PC-9 (cell line): ENCODE data around the gene SEMA5A. TPM values are rescaled to one million over a fixed set of nuclear protein-coding genes. Genes with fewer than 3 reads are reported as not detected.

Experiments used
- BruUV-seq: library from RNA; stranded (reverse); fragments of 400-500 nt; replicated peaks from 2 replicates; lab custom pipeline; 2021; lab: Mats Ljungman, UMichigan
- CTCF ChIA-PET: fragments of 300-600 bp; sonication (Branson Sonifier 250); formaldehyde crosslinking; loops from one replicate; lab custom pipeline; 2022; ENCODE audit warnings: antibody characterized with exemption; lab: Charles Lee
- POLR2A ChIA-PET: fragments of 300-600 bp; sonication (Branson Sonifier 250); formaldehyde crosslinking; loops from one replicate; lab custom pipeline; 2022; ENCODE audit warnings: antibody characterized with exemption; ENCODE audit not compliant: unreplicated experiment; lab: Charles Lee
- DNase-seq, 2 experiments: peaks; one replicate each; pipeline versions ENCODE4 v3.0.0 to v3.0.0-alpha.2; 2015 to 2022; ENCODE audit warnings: mixed read lengths in 1 of 2
- H2AFZ ChIP-seq: fragments of 200-600 bp; sonication (generic); 2 replicates; pipeline ENCODE4 v1.8.1; 2017; ENCODE audit warnings: antibody characterized with exemption
- H3F3A ChIP-seq: fragments of 200-600 bp; sonication (generic); 2 replicates; pipeline ENCODE4 v1.8.1; 2017; ENCODE audit warnings: antibody characterized with exemption, mild to moderate bottlenecking, low read depth; ENCODE audit not compliant: insufficient read depth
- H3K27ac ChIP-seq: fragments of 200-600 bp; sonication (generic); 2 replicates; pipeline ENCODE4 v1.6.1; 2016; ENCODE audit warnings: mixed run types
- H3K27me3 ChIP-seq: fragments of 200-600 bp; sonication (generic); 2 replicates; pipeline ENCODE4 v1.6.1; 2016; ENCODE audit warnings: low read depth, mixed run types; ENCODE audit not compliant: insufficient read depth
- H3K36me3 ChIP-seq: fragments of 200-600 bp; sonication (generic); 2 replicates; pipeline ENCODE4 v1.6.1; 2016; ENCODE audit warnings: low read depth, mixed run types
- H3K4me1 ChIP-seq: fragments of 200-600 bp; sonication (generic); replicated peaks from 2 replicates; pipeline ENCODE4 v1.6.1; 2016; ENCODE audit warnings: mixed run types; ENCODE audit not compliant: insufficient read depth
- H3K4me2 ChIP-seq: fragments of 200-600 bp; sonication (generic); 2 replicates; pipeline ENCODE4 v1.6.1; 2017; ENCODE audit warnings: mixed run types
- H3K4me3 ChIP-seq: fragments of 200-600 bp; sonication (generic); 2 replicates; pipeline ENCODE4 v1.6.1; 2016; ENCODE audit warnings: mixed run types
- H3K79me2 ChIP-seq: fragments of 200-600 bp; sonication (generic); 2 replicates; pipeline ENCODE4 v1.6.1; 2017; ENCODE audit warnings: low read depth, mixed run types
- H3K9me2 ChIP-seq: fragments of 200-600 bp; sonication (generic); 2 replicates; pipeline ENCODE4 v1.8.1; 2017; ENCODE audit warnings: mild to moderate bottlenecking; ENCODE audit not compliant: insufficient read depth
- H3K9me3 ChIP-seq: fragments of 200-600 bp; sonication (generic); 2 replicates; pipeline ENCODE4 v1.8.1; 2016; ENCODE audit warnings: low read depth; ENCODE audit not compliant: insufficient read depth
- H4K20me1 ChIP-seq: fragments of 200-600 bp; sonication (generic); 2 replicates; pipeline ENCODE4 v1.8.1; 2017; ENCODE audit not compliant: insufficient read depth
- EZH2 ChIP-seq: fragments of 200-600 bp; sonication (generic); IDR thresholded peaks from 2 replicates; pipeline ENCODE4 v1.8.0; 2017; ENCODE audit warnings: antibody characterized with exemption, low read depth
- intact Hi-C: fragments of 100-400 bp; cut with micrococcal nuclease; formaldehyde crosslinking; loops from one replicate; pipeline ENCODE4 v1.10.0; 2022; ENCODE audit not compliant: unreplicated experiment
- total RNA-seq: library from RNA; stranded (reverse); gene quantifications from 2 replicates; pipeline ENCODE4 v1.2.3, GENCODE V29; 2021
- TF ChIP-seq, protein P1 (sequence below): fragments of 200-600 bp; sonication (generic); conservative IDR thresholded peaks from 2 replicates; pipeline ENCODE4 v1.6.1; 2017; ENCODE audit warnings: mixed run types, antibody characterized with exemption, mild to moderate bottlenecking, moderate library complexity

Gene SEMA5A
- total RNA-seq, 1 experiment from 2014 or later = not detected

DNA sequence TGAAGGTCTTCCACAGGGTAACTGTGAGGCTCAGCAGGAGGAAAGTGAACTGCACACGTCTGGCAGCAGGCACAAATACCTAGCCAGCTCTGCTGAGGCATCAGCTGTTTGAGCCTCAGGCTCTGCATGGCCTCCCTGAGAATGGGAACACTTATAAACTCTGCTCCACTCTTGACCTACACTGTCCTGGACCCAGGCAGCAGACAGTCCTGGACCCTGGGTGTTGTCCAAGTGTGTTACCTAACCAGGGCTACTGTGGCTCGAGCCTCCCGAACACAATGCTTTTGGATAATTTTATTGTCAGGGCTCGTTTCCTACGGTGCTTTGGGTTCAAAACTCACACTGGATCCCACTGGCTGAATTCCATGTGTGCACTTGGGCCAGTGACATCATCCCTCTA, 497.9 kb downstream of the SEMA5A start:
- BruUV-seq = no TSS peak
- POLR2A ChIA-PET = no interaction called here
- peak overlapping the region; percentile 88 for H3K27ac ChIP-seq
- no peak for TF ChIP-seq EZH2
- TF ChIP-seq, protein P1, sequence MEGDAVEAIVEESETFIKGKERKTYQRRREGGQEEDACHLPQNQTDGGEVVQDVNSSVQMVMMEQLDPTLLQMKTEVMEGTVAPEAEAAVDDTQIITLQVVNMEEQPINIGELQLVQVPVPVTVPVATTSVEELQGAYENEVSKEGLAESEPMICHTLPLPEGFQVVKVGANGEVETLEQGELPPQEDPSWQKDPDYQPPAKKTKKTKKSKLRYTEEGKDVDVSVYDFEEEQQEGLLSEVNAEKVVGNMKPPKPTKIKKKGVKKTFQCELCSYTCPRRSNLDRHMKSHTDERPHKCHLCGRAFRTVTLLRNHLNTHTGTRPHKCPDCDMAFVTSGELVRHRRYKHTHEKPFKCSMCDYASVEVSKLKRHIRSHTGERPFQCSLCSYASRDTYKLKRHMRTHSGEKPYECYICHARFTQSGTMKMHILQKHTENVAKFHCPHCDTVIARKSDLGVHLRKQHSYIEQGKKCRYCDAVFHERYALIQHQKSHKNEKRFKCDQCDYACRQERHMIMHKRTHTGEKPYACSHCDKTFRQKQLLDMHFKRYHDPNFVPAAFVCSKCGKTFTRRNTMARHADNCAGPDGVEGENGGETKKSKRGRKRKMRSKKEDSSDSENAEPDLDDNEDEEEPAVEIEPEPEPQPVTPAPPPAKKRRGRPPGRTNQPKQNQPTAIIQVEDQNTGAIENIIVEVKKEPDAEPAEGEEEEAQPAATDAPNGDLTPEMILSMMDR = no peak
- H3K9me2 ChIP-seq = no peaks in the 10 kb centered on the region
- DNase-seq = no peak
- no peaks in the 10 kb centered on the region for H4K20me1 ChIP-seq
- intact Hi-C loops = no loop called here
- H3K36me3 ChIP-seq = no peaks in the 10 kb centered on the region
- H3K27me3 ChIP-seq = no peaks in the 10 kb centered on the region
- H3K4me2 ChIP-seq = no peak overlapping the region
- H3K79me2 ChIP-seq = no peaks in the 10 kb centered on the region
- CTCF ChIA-PET = no interaction called here
- no peak overlapping the region for H2AFZ ChIP-seq
- H3K4me3 ChIP-seq = no peak overlapping the region
- H3F3A ChIP-seq = peaks cover 21% of the 10 kb centered on the region
- H3K4me1 ChIP-seq = peaks cover 31% of the 10 kb centered on the region
- H3K9me3 ChIP-seq = no peaks in the 10 kb centered on the region

DNA sequence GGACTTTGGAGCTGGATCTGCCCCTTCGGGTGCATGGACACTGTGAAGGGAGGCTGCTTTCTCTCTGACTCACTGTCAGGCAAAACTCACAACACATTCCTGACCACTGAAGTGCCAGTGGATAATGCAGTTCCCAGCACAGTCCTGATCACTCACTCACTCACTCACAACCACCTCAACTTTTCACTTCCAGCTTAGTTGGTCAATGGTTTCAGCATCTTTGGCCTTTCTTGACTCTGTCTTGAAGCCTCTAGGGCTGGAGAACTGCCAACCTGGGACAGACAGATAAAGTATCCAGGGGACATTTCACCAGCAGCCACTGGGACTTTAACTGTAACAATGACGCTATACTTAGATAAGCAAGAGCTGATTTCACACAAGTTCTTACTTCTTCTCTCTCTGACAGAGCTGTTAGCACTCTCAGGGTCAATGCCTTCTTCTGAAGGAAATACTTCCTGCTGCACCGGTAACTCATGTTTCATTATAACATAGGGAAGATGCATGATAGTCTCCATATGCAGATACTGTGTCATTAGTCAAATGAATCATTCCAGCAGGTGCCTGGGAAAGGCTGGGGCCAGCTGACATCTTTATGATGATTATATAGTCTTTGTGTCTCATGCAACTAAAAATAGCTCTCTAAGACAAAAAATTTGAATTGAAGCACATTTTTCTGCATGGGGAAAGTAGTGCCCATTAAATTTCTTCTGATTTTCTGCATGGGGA, 499.0 kb downstream of the SEMA5A start:
- intact Hi-C loops = no loop called here
- H3K4me1 ChIP-seq = peaks cover 31% of the 10 kb centered on the region
- no peak overlapping the region for H3K4me3 ChIP-seq
- H3K27ac ChIP-seq = peak overlapping the region; percentile 88
- H3K4me2 ChIP-seq = peak overlapping the region; percentile 29
- no peak for TF ChIP-seq EZH2
- TF ChIP-seq, protein P1 = no peak
- POLR2A ChIA-PET = no interaction called here
- CTCF ChIA-PET = no interaction called here
- H2AFZ ChIP-seq = no peak overlapping the region
- H3K36me3 ChIP-seq = no peaks in the 10 kb centered on the region
- no peaks in the 10 kb centered on the region for H3K9me2 ChIP-seq
- no TSS peak for BruUV-seq
- H3F3A ChIP-seq = peaks cover 21% of the 10 kb centered on the region
- H3K9me3 ChIP-seq = no peaks in the 10 kb centered on the region
- peak in 1 of 2 experiments; percentile 95 for DNase-seq
- H3K27me3 ChIP-seq = no peaks in the 10 kb centered on the region
- no peaks in the 10 kb centered on the region for H3K79me2 ChIP-seq
- H4K20me1 ChIP-seq = no peaks in the 10 kb centered on the region

DNA sequence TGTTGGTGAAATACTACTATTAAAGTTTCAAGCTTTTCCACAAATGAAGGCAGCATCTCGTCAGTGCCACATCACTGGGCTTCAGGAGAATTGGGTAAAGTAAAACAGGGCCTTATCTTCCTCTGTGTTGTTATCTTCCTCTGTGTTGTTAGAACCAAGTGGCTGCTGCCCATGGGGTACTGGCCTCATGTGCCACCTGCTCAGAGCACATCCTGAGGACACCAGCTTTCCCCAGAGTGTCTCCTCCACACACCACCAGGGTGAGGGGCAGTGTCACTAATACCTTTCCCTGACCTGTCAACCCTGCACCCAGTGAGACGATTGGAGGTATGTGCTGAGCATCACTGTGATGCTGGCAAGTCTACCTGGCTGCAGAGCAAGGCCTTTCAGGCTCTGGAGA, 499.9 kb downstream of the SEMA5A start:
- peak overlapping the region; percentile 88 for H3K27ac ChIP-seq
- DNase-seq = no peak
- H2AFZ ChIP-seq = no peak overlapping the region
- peaks cover 31% of the 10 kb centered on the region for H3K4me1 ChIP-seq
- peaks cover 21% of the 10 kb centered on the region for H3F3A ChIP-seq
- intact Hi-C loops = no loop called here
- no peak overlapping the region for H3K4me3 ChIP-seq
- POLR2A ChIA-PET = no interaction called here
- peak overlapping the region; percentile 32; the same call in 1 of the 2 replicates for H3K4me2 ChIP-seq
- H3K36me3 ChIP-seq = no peaks in the 10 kb centered on the region
- no TSS peak for BruUV-seq
- H4K20me1 ChIP-seq = no peaks in the 10 kb centered on the region
- H3K9me2 ChIP-seq = no peaks in the 10 kb centered on the region
- no peaks in the 10 kb centered on the region for H3K79me2 ChIP-seq
- CTCF ChIA-PET = no interaction called here
- no peak for TF ChIP-seq EZH2
- TF ChIP-seq, protein P1 = no peak
- no peaks in the 10 kb centered on the region for H3K27me3 ChIP-seq
- no peaks in the 10 kb centered on the region for H3K9me3 ChIP-seq
